GM18868 (cell line): ENCODE data around the gene KCNQ1.

Experiments used
- ATAC-seq: cut with Tn5 transposase; IDR thresholded peaks from one replicate; pipeline ENCODE4 v1.9.1; 2021; ENCODE audit warnings: mild to moderate bottlenecking, moderate library complexity; ENCODE audit not compliant: unreplicated experiment

Gene KCNQ1

DNA sequence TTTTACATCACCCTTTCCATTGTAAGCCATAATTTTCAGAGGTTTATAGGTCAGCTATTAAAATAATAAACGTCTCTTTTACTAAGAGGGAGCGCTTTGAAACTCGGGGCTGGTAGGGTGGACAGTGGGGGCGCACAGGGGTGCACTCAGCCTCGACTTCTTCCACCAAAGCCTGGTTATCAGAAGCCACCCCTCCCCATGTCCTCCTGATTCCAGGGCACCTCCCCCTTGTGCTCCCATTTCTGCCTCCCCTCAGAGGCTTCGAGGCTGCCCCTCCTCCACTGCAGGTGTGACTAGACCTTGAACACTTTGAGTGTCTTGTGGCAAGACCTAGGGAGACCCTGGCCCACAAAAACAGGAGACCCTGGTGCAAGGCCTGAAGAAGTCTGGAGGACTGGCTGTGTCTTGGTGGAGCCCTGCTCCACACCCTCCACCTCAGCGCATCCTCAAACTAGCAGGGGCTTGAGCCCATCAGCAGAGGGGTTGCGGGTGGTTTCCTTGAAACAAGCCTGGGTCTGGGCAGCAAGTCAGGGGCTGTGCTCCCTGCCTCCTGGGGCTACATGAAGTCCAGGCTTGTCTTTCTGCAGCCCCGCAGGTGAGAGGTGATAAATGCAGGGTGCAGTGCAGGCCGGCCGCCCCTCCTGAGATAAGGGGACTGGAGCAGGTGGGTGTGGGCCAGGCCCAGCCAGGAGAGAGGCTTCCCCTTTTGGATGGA lies 437.7 kb downstream of the KCNQ1 start:
- no peak for ATAC-seq

DNA sequence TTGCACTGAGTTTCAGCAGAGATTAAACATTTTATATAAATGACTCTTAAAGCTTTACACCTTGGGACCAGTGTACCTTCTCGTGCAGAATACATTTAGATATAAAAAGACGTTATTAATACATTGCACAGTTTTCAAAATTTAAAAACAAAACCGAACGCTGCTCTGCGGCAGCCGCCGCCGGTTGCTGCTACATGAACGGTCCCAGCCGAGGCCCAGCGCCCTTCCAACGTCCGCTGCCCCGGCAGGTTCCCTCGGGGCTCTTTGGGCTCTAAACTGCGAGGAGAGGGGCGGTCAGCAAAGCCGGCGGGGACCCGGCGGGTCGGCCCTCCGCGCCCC lies 438.8 kb downstream of the KCNQ1 start:
- ATAC-seq = no peak

DNA sequence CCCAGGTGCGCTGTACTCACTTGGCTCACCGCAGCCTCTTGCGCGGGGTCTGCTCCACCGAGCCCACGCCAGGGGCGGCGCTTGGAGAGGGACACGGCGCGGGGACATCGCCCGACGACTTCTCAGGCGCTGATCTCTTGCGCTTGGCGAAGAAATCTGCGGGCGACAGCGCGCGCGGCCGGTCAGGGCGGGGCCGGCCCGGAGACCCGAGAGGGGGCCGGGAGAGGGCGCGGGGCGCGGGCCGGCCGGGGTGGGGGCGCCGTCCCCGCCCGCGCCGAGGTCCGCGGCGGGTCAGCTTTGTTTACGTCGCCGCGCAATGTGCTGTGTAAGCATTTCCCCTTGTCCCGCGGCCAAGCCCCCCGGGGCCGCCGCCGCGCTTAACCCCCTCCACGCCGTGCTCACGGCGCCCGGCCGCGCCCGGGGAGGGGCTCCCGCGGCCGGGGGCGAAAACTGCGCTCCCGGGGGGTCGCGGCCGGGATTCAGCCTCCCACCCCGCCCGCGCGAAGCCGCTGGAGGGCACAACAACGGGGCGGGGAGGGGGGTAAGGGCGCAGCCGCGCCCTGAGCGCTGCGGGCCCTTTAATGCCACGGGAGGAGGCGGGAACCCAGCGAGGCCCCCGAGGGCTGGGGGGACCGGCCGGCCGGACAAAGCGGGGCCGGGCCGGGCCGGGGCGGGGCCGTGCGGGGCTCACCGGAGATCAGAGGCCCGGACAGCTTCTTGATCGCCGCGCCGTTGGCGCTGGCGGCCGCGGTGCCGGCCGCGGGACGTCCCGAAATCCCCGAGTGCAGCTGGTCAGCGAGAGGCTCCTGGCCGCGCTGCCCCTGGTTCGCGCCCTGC lies 439.4 kb downstream of the KCNQ1 start:
- ATAC-seq = no peak

DNA sequence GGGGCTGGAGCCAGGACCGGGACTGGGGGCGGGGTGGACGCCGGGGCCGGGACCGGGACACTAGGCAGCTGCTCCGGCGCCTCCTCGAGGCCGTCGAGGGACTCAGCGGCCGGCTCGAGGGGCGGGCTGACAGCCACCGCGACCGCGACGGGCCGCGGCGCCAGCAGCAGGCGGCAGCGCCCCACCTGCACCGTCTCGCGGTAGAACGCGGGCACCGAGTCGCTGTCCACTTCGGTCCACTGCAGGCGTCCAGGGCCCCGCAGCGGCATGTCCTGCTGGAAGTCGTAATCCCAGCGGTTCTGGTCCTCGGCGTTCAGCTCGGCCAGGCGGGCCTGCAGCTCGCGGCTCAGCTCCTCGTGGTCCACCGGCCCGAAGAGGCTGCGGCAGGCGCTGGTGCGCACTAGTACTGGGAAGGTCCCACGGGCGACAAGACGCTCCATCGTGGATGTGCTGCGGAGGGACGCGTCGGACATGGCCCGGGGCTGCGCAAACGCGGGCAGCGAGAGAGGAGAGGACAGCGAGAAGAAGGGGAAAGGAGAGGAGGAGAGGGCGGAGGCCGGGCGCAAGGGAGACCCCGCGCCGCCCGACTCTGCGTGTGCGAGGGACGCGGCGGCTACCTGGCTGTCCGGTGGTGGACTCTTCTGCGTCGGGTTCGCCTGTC lies 440.3 kb downstream of the KCNQ1 start:
- ATAC-seq = no peak

DNA sequence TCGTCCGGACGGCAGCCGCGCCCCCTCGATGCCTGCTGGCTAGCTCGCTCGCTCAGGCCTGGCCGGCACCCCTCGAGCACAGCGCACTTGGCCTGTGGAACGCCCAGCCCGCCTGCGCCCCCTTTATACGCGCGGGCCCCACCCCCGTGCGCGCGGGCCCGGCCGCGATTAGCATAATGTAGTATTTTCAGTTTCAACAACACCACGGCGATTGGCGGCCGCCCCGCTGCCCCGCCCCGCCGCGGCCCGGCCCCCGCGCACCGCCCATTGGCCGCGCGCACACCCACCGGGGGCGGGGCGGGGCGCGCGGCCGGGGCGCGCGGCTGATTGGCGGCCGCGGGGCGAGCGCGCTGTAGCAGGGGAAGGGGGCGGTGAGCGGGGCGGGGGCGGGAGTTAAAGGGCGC lies 440.9 kb downstream of the KCNQ1 start, which contains the start of gene CDKN1C:
Gene CDKN1C (minus strand): TSS at position 98 of the 404 bp plus-strand sequence. CDS start 319 bp downstream, outside the sequence.
- peak; percentile 78 for ATAC-seq

DNA sequence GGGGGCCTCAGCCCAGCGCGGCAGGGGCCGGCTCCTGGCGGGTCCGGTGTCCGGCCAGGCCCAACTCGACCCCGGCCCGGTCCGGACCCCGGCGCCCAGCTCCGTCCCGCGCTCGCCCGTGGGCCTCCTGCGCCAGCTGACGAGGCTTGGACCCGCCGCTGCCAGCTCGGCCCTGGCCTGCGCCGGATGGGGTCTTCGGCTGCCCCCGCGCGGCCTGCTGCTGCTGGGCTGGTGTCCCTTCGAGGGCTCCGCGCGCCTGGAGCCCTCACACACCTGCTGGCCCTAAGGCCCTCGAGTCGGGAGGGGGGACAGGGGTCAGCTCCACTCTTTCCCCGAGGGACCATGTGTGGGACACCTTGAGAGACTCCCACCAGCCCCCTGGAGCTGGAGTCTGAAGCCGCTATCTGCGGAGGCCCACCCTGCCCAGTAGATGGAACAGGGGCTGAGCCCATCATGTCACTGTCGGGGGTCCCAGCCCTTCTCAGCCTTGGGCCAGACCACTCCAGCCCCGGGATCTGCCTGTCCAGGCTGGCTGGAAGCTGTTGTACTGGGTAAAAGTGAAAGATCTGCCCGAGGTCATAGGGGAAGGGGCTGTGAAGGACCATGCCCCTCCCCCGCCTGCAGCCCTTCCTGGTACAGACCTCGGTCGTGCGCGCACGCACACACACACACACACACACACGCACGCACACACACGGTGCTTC lies 441.5 kb downstream of the KCNQ1 start:
- ATAC-seq = no peak

DNA sequence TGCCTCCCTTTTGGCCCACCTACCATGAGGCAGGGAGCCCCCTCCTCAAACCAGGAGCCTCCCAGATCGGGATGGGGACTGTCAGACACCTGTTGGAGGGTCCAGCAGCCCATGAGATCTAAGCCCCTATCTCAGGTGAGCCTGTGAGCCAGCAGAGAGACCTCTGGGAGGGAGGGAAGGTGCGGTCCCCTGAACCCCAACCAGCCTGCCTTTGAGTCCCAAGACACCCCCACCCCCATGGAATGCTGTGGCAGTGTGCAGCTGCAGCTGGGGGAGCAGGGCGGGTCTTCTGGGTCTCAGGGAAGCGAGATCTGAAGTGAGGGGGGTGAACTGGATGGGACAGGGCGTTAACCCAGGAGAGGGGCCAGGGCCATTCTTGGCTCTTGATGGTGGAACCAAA lies 442.1 kb downstream of the KCNQ1 start:
- ATAC-seq = no peak

DNA sequence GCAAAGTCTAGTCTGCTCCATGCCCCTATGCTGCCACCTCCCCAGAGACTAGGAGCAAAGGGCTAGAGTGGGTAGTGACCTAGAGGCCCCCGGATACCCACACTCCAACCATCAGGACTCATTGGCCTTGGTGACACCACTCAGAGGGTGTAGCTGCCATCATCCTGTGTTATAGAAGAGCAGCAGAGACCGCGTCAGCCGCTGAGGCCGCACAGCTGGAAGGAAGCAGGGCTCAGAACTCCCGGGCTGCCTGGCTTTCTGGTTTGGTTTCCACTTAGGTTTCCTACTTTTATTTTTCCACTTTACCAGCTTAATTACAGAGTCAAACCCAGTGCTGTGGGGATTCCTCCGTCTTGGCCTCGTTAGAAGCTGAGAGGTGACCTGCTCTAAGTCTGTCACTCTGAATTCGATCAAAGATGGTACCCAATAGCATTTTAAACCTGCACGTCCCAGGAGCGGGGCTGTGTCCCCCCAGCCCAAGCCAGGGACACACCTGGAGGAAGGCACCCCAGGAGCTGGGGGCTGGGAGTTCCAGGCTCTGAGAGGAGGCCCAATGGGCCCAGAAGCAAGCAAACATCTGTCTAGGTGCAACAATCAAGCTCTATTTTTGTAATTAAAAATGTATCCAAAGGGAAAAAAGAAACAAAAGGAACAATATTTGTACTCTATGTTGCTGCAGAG lies 442.8 kb downstream of the KCNQ1 start:
- no peak for ATAC-seq

DNA sequence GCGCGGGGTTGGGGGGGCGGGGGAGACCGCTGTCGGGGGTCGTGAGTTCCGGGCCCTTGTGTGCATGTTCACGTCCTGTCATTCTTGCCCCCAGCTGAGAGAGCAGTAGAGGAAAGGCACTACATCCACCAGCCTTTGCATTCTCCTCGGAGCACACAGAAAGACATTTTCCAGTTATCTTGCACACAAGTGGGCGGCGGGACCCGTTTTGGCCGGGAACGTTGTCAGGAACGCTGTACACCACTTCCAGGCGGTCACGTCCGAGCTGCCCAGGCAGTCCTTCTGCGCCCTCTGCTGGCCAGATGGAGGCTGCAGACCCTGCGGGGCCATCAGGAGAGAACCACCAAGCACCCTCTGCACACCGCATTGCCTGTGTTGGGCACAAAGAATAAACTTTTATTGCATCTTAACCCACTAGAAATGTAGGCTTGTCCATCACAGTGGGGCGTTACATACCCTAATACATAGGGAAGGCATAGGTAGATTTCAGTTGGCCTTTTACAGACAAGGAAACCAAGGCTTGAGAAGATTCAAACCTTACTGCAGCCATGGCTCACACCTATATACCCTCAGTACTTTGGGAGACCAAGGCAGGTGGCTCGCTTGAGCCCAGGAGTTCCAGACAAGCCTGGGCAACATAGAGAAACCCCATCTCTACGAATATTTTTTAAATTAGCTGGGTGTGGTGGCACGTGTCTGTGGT lies 443.6 kb downstream of the KCNQ1 start:
- no peak for ATAC-seq

DNA sequence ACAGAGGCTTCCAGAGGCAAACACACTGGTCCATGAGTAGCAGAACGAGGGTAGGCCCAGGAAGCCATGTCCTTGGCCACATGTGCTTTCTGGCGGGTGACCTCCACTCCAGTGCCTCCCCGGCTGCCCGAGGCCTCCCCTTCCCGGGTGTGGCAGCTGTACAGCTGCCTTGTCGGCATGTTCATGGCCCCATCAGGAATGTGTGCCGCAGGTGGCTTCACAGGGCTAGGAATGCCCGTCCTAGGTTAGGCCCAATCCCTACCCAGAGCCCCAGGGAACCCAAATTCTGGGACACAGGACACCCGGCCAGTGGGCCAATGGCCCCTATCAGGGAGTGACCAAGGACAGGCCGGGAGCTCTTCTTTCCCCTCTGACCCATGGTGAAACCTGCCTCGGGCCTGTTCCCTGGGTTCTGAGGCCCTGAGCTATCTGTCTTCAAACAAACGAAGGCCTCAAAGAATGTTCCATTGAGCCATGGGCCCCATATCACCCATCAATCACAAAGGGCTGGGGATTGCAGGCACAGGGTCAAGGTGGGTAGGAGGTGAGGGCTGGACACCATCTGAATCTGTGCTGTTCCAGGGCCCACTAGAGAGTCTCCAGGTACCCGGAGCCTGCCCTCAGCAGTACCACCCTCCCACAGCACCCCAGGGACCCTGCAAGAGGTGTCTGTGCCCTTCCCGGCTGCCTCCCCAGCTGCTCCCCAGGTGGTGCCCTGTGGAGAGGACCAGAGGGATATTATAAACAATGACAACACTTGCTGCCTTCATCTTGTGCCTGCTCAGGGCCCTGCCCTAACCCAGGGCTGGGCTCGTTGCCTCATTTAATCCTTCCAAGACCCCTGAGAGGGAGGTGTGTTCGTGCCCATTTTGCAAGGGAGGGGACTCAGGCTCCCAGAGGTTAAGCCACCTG lies 444.8 kb downstream of the KCNQ1 start:
- ATAC-seq = no peak

DNA sequence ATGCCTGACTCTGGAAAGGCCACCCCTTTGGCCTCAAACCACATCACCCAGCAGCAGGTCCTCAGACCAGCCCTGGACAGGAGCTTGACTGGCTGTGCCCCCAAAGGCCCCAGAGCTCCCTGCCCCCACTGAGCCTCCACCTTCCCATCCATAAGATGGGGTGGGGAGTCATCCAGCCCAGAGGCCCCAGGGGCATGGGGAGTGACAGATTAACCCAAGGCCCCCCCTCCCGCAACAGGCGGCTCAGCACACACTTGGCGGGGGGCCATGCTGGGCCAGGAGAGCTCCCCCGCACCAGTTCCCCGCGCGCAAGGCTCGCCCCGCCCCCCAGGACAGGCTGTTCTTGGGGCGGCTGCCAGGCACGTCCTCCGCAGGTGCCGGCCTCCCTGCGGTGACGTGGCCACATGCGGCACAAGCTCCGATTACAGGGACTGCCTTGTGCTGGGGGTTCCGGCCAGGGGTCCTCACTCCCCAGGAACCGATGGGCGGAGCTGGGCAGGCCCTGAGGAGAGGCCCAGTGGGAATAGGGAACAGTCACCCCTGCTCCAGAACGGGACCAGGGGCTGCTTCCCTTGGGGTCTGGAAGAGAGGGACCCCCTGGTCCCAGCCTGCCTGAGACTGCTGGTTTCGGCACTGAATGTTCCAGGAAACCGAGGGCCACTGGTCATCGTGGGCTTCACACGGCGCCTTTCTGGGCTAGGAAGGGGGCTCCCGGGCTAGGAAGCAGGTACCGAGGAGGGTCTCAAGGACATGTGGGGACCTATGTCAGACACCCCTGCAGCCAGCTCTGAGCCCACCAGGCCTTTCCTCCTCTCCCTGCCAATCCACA lies 445.9 kb downstream of the KCNQ1 start:
- ATAC-seq = no peak

DNA sequence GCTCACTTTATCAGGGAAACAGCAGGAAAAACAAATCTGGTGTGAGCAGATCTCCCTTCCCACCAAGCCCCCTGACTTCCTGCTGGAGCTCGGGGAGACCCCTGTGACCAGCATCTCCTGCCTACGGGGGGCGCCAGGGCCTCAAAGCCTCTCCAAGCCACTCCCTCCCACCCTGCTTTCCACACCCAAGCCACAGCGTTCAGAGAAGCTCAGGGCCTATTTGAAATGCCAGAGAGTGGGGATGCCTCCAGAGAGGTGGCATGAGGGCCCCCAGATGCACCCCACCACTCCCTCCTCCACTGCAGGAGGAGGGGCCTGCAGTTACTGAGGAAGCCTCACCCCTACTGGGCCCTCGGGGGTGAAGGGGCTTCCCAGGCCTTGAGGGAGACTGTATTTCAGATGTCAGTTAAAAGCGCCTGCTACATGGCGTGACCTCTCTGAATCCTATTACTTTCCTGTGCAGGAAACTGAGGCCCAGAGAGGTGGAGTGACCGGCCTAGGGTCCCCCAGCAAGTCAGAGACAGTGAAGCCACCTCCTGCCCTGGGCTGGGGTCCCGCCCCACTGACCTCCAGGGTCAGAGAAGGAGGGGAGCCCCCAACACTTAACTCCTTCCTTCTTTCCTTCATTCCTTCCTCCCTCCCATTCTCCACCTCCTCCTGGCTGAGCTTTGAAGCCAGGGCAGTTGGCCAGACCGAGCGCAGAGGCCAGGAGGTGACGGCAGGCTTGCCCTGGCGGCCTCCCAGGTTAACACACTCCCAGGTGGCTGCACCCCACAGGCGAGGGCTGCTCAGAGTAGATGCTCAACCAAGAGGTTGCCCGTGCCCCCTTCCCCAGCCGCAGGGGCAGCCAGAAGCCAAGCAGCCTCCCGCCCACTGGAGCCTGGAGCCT lies 446.8 kb downstream of the KCNQ1 start:
- no peak for ATAC-seq

DNA sequence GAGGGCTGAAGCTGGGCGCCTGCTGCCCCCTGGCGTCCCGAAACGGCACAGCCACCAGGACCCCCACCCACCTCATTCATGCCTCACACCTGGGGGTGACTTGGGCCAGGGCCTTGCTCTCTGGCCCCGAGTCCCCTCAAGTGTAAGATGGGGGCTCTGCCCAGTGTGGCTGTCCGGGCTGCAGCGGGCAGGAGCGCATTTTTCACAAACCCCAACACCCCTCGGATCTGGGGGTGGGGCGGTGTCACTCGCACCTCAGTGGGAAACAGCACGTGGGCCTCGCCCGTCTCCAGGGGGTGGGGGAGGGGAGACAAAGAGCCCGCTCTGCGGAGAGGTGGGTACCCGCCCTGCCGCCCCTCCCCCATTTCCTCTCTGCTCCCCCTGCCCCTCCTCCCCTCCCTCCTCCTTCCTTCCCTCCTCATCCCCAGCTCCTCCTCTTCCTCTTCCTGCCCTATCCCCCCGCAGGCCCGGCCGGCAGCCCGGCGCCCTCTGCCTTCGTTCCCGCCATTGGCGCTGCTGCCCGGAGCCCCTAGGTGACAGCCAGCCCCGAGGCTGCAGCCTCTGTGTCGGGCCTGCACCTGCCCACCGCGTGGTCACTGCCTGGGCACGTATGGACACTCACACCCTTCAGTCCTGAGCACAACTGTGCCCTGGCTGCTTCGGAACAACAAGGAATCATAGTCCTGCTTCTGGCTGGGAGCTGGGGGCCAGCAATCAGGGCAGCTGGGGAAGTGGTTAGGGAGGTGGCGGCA lies 447.6 kb downstream of the KCNQ1 start:
- ATAC-seq = no peak

DNA sequence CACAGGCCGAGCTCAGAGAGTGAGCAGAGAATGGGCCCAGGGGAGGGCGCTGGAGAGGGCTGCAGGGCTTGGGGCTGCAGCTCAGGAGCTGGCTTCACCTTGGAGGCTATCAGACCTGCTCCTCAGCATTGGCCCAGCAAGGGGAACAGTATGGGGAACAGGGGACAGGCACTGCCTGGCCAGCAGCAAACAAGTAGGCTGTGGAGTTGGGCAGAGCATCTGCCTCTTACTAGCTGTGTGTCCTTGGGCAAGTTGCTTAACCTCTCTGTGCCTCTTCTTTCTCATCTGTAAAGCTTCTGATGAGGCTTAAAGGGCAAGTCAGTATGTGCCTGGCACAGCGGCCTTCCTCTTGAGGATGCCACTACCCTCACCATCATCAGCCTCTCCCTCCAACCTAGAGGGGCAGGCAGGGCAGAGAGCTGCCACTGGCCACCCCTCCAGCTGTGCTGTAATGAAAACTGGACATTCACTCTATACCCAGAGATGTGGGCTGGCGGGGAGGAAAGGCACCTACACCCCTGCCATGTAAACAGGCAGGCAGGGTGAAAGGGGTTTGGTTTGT lies 448.2 kb downstream of the KCNQ1 start:
- no peak for ATAC-seq

DNA sequence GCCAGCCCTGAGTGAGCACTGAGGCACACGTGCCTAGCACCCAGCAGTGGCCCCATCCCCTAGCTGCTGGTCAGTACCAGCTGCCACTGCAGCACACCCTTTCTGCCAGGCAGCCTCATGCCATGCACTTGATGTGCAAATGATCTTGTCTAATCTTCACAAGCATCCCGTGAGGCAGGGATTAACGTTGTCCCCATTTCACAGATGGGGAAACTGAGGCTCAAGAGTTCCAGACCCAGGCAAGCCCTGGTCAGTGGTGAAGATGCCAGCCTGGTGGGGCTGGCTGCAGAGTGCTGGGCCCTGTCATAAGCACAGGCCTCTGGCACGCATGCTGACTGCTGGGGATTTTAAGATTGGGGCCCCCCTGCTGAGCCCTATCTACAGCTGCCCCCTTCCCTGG lies 449.1 kb downstream of the KCNQ1 start:
- ATAC-seq = no peak

DNA sequence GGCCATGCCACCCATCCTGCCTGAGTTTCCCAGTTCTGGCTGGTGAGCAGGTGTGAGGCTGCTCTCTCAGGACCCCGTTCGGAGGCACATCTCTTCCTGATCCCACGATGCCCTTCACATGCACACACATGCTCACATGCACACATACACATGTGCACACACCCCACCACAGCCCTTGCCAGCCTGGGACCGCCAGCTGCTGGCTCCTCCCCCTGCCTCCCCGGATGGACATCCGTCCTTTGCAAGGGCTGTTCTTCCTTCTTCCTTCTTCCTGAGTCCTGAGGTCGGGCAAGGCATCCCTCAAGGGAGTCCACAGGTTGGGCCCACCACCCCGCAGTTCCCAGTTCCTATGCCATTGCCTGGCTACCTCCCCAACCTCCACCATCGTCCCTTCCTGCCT lies 451.2 kb downstream of the KCNQ1 start:
- no peak for ATAC-seq
